GM12874 (cell line): ENCODE measurements around the gene ATF6B.

ENCODE experiments used
- CTCF ChIP-seq: IDR thresholded peaks from 2 replicates; pipeline ENCODE4 v1.5.1; 2011; ENCODE audit warnings: low read depth, mild to moderate bottlenecking, control low read depth, low read length, moderate library complexity; ENCODE audit not compliant: insufficient read depth

Gene ATF6B

DNA sequence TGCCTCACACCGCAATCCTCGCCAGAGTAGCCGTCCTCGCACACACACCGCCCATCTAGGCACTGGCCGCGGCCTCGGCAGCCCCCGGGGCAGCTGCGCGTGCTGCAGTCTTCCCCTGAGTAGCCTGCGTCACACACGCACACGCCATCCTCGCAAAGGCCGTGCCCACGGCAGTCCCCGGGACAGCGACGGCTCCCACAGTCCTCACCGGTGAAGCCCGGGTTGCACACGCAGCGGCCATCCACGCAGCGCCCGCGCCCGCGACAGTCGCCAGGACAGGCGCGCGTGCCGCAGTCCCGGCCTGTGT is 32.0 kb downstream of the ATF6B start:
- TF ChIP-seq CTCF: no peak

GRCh38 chr6:32095338-32096086 is 32.5 kb downstream of the ATF6B start:
- no peak for TF ChIP-seq CTCF

DNA sequence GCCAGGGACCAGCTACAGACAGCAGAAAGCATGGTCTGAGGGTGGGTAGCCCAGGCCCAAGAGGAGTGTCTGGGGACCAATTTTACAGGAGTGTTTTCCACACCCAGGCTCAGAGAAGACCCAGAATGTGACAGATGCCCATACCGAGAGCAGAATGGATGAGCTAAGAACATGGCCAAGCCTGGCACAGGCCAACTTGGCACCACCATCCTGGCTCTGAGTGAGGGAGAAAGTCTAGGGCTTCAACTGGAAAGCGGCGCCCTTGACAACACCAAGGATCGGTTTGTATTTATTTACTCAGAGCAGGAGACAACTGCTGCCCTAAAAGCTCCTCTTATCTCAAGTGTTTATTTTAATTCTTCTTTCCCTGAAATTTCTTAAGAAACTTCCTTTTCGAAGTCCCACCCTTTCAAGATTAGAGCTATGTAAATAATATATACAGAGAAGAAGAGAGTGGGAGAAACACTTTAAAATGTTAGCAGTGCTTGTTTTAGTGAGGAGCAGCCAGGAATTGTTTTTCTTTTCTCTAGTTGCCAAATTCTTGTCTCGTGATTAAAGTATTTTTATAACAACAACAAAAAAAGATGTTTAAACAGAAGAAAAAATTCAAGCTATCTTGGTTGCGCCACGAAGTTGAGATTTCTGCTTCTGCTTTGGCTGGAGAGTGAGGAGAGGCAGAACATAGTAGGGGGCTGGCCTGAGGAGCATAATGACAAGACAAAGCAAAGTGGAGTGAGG is 35.1 kb downstream of the ATF6B start:
- TF ChIP-seq CTCF: no peak

DNA sequence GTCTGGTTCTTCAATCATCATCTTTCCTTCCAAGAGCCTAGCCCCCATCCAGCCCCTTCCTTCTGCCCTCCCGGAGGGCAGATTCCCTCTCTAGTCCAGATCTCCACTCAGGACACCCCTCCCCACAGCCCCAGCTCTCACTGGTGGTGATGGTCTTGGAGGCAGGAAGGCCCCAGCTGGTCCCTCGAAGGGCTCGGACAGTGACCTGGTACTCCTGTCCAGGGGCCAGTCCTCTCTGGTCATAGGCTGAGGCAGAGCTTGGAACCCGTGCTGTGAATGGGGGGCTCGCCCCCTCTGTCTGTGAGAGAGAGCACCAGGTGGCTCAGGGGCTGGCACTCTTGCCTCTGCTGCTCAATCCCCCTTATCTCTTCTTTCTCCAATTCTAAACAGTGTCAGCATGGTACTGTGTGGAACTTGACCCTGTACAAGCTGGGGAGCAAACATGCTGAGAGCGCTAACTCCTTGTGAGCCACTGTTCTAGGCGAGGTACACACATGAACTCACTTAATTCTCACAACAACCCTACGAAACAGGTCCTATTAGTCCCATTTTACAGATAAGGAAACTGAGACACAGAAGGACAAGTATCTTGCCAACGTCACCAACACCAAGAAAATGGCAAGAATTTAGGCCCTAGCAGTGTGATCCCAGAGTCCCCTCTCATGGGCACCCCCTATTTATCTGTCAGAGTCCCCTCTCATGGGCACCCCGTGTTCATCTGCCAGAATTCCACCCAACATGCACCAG is 38.8 kb downstream of the ATF6B start:
- TF ChIP-seq CTCF: no peak

DNA sequence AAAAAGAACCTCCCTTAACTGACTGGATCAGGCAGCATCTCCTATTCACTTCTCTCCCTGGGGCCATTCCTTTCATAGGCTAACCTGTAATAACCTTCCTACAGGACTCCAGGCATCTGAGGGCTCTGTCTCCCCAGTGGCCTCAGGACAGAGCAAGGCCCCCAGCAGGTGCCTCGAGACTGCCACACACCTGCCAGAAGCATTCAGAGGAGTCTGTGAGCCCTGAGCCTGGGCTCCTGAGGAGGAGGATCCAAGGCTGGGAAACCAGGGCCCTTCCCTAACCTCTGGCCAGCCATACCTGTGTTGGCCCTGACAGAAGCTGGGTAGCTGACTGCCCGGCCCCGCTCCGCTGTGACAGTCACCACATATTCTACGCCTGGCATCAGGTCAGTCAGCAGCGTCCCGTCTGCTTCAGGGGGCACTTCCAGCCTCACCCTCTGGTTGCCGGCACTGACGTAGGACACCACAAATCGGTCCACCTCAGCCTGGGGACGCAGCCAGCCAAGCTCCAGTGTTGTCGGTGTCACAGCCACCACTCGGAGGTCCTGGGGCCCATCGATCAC is 39.5 kb downstream of the ATF6B start:
- TF ChIP-seq CTCF: no peak

GRCh38 chr6:32087574-32088486 is 40.2 kb downstream of the ATF6B start:
- TF ChIP-seq CTCF: peak; percentile 71
